Right lobe of liver (tissue), 6 donors: ENCODE measurements around the gene KMT5B. TPM values are rescaled to one million over a fixed set of nuclear protein-coding genes. Genes with fewer than 3 reads are reported as not detected.

Source experiments
- ATAC-seq, 4 donors: fragments of 200-7000 bp; cut with Tn5 transposase; one replicate each; pipeline ENCODE4 v1.9.1; 2020; ENCODE audit warnings: mild to moderate bottlenecking in 4 of 4, moderate library complexity in 4 of 4
- DNase-seq, 3 donors: peaks; one replicate each; pipeline ENCODE4 v3.0.0-alpha.2; 2020
- H3K27ac ChIP-seq, 3 donors: fragments of 200-600 bp; one replicate each; pipeline ENCODE4 v1.8.0; 2022
- H3K27me3 ChIP-seq, 2 donors: fragments of 200-600 bp; one replicate each; pipeline ENCODE4 v1.8.0; 2022
- H3K36me3 ChIP-seq, 4 donors: fragments of 200-600 bp; sonication (generic) in 1 of 4; one replicate each; pipeline versions ENCODE4 v1.5.1 to v1.8.0; 2017 to 2022; ENCODE audit warnings: control low read depth in 1 of 4
- H3K4me1 ChIP-seq, 4 donors: fragments of 200-600 bp; sonication (generic) in 1 of 4; one replicate each; pipeline versions ENCODE4 v1.5.1 to v1.8.0; 2017 to 2022; ENCODE audit warnings: control low read depth in 1 of 4
- H3K4me3 ChIP-seq, 3 donors: fragments of 200-600 bp; one replicate each; pipeline ENCODE4 v1.8.0; 2022
- H3K9me3 ChIP-seq, 4 donors: fragments of 200-600 bp; sonication (generic) in 1 of 4; one replicate each; pipeline versions ENCODE4 v1.5.1 to v1.8.0; 2017 to 2022; ENCODE audit warnings: control low read depth in 1 of 4
- POLR2A ChIP-seq: fragments of 450-650 bp; IDR thresholded peaks from one replicate; pipeline ENCODE4 v1.6.1; 2017; ENCODE audit warnings: antibody characterized with exemption, mild to moderate bottlenecking
- WGBS: methylation state at CpG from one replicate; pipeline ENCODE4 v1.1.6; 2018; ENCODE audit warnings: low coverage, low lambda C conversion rate; ENCODE audit not compliant: insufficient coverage; ENCODE audit errors: missing lambda C conversion rate; 5-methylcytosine and 5-hydroxymethylcytosine counted together
- intact Hi-C, 2 donors: fragments of 100-400 bp; cut with DNase I; formaldehyde crosslinking; loops; one replicate each; pipeline versions ENCODE4 v1.11.2 to v1.14.1; 2022
- total RNA-seq, 6 experiments: library from RNA; depleted of rRNA in 2 of 6; stranded (reverse); fragments of >200 nt in 2 of 6; fragmentation: NEBNext Ultra II Directional in 3 of 6; extraction: Animal tissue kit (Norgen Biotek cat#: 25700) in 3 of 6; gene quantifications; one replicate each; pipeline versions ENCODE4 v1.1.0 to v1.2.4, GENCODE V29; 2016 to 2023
- TF ChIP-seq, protein P1 (sequence below), 4 donors: fragments of 200-600 bp in 3 of 4; fragments of 450-650 bp in 1 of 4; IDR thresholded peaks; one replicate each; pipeline versions ENCODE4 v1.5.1 to v1.8.0; 2016 to 2022; ENCODE audit warnings: antibody characterized with exemption in 4 of 4, mild to moderate bottlenecking in 2 of 4
- donor health status: DM: no; HTN: yes; CAD: no.
- donor health status: DM: no; HTN: no; CAD: no.
- donor health status: DM: no; HTN: no; CAD: no.
- donor health status: DM: no; HTN: yes; CAD: no.
- donor health status: DM: no; HTN: yes; CAD: no.

Gene KMT5B
- total RNA-seq, 6 experiments from 2014 or later, result 14.3 to 25.9 (median 17.6) TPM

DNA sequence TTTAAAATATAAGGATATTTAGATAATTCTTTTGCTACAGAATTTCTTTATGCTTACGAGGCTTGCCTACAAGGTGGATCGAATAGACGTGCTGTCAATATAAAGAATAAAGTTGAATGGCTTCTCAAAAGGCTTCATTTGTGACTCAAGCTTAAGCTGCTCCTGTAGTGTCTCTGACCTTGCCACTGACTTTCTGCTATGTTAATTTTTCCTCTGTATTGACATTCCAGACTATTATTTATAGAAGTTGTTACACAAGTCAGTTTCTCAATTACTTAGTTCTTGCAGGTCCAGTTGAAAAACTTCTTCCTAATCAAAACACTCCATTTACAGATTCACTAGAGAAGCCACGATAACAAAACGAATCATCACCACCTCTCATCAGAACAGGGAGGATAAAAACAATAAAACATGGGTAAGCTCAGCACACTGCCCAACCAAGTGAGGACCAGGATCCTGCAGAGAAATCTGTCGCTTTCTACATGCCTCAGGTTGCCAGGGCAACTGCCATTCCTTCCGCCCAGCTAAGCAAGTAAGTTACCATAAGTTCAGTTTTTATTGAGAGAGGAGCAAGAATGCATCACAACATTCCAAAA lies 52.9 kb downstream of the KMT5B start:
- no peak for TF ChIP-seq POLR2A
- TF ChIP-seq, protein P1, sequence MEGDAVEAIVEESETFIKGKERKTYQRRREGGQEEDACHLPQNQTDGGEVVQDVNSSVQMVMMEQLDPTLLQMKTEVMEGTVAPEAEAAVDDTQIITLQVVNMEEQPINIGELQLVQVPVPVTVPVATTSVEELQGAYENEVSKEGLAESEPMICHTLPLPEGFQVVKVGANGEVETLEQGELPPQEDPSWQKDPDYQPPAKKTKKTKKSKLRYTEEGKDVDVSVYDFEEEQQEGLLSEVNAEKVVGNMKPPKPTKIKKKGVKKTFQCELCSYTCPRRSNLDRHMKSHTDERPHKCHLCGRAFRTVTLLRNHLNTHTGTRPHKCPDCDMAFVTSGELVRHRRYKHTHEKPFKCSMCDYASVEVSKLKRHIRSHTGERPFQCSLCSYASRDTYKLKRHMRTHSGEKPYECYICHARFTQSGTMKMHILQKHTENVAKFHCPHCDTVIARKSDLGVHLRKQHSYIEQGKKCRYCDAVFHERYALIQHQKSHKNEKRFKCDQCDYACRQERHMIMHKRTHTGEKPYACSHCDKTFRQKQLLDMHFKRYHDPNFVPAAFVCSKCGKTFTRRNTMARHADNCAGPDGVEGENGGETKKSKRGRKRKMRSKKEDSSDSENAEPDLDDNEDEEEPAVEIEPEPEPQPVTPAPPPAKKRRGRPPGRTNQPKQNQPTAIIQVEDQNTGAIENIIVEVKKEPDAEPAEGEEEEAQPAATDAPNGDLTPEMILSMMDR (IDR thresholded peaks at IDR 0.05), result no peak
- Histone ChIP-seq H3K27ac (no peak overlapping the region), H3K36me3 (peaks cover 0 to 19% (median 3%) of the 10 kb centered on the region in 4 donors), H3K9me3 (no peaks in the 10 kb centered on the region), H3K4me1 (no peaks in the 10 kb centered on the region), H3K4me3 (no peak overlapping the region), H3K27me3 (no peaks in the 10 kb centered on the region)
- WGBS, result 72% methylated on average over 7 of the region's 7 CpGs
- intact Hi-C loops, result no loop called here
- DNase-seq (no peak), ATAC-seq (no peak)

DNA sequence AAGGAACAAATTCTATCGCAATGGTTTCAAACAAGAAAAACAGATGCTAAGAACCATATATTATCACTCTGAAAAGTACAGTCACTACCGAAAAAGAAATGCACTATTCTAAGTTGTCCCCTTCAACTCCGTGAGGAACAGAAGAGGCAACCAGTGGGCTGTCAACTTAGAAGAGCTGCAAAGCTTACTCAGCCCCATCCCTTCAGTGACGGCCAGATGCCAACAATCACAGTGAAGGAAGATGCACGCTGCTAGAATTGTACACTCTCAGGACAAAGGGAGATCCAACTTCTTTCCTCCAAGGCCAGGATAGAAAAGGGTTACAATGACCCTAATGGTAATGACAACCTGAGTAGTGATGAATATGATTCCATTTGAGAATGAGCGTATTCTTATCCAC lies 53.4 kb downstream of the KMT5B start:
- H3K27ac ChIP-seq, result no peak overlapping the region
- H3K36me3 ChIP-seq, result peaks cover 0 to 21% (median 3%) of the 10 kb centered on the region in 4 donors
- TF ChIP-seq, protein P1 (IDR thresholded peaks at IDR 0.05), result no peak
- TF ChIP-seq POLR2A, result no peak

DNA sequence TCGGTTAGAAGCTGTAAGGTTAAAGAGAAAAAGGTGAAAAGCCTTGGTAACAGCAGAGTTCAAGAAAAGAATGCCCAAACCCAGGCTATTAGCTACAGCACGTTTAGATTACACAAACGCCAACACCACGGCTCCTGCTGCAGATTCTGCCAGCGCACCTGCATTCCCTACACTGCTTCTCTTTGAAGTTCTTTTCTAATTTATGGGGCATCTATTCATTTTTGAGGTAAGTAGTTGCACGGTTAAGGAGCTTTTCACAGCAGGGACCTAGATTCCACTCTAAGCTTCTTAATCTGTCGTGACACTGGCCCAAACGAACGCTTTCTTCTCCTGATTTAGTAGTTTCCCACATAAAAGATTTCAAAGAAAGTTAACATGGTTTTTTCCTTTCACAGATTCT lies 53.9 kb downstream of the KMT5B start:
- ATAC-seq, result no peak
- intact Hi-C loops, result no loop called here
- TF ChIP-seq, protein P1 (IDR thresholded peaks at IDR 0.05), result no peak
- no peak for TF ChIP-seq POLR2A

More for the DNA sequence above, 53.4 kb downstream of the KMT5B start:
- 88% methylated on average over 5 of the region's 6 CpGs for WGBS
- intact Hi-C loops, result no loop called here
- H3K27me3 ChIP-seq, result no peaks in the 10 kb centered on the region
- ATAC-seq, result no peak
- no peaks in the 10 kb centered on the region for H3K4me1 ChIP-seq
- H3K9me3 ChIP-seq, result no peaks in the 10 kb centered on the region
- no peak for DNase-seq
- H3K4me3 ChIP-seq, result no peak overlapping the region

DNA sequence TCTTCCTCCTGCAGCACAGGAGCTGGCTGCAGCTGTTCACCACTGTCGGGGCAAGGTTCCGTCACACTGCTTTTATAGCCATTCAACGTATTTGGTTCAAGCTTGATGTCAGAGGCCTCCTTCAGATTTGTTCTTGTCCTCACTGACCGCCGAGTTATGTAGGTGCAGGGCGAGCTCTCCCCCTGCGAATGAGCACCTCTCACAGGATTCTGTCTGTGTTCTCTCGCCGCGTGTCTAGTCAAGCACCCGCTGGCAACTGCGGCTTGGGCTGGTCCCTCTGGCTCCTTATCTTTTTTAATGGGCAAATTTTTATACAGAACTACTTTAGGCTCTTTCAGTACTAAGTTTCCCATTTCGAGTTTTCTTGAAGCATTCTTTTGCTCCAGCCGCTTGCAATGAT lies 54.5 kb downstream of the KMT5B start:
- DNase-seq, result no peak
- intact Hi-C loops, result no loop called here
- H3K4me1 ChIP-seq, result no peaks in the 10 kb centered on the region
- ATAC-seq, result no peak
- no peaks in the 10 kb centered on the region for H3K27me3 ChIP-seq
- peaks cover 0 to 17% (median 3%) of the 10 kb centered on the region in 4 donors for H3K36me3 ChIP-seq
- H3K27ac ChIP-seq, result no peak overlapping the region
- no peaks in the 10 kb centered on the region for H3K9me3 ChIP-seq
- 97% methylated on average over 14 of the region's 14 CpGs for WGBS
- H3K4me3 ChIP-seq, result no peak overlapping the region
- no peak for TF ChIP-seq POLR2A

More for the DNA sequence above, 53.9 kb downstream of the KMT5B start:
- Histone ChIP-seq H3K27me3 (no peaks in the 10 kb centered on the region), H3K9me3 (no peaks in the 10 kb centered on the region), H3K4me3 (no peak overlapping the region), H3K4me1 (no peaks in the 10 kb centered on the region), H3K27ac (no peak overlapping the region), H3K36me3 (peaks cover 0 to 18% (median 3%) of the 10 kb centered on the region in 4 donors)
- WGBS, result 87% methylated on average over 8 of the region's 9 CpGs
- no peak for DNase-seq

DNA sequence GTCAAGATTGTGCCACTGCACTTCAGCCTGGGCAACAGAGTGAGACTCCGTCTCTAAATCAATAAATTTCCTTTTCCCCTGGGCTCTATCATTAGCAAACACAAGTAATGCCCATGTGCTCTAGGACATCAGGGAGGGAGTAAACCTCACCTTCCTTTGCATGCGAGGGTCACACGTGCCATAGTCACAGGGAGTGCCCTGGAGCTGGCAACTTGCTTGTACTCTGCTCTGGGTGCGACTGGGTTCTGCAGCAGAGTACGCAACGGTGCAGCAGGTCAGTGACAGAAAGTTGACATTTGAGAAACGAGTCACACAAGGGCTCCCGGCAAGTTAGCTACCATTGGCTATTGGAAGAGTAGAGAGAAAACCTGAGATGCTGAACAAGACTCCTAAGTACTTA lies 59.4 kb downstream of the KMT5B start:
- H3K9me3 ChIP-seq, result no peaks in the 10 kb centered on the region
- intact Hi-C loops, result no loop called here
- TF ChIP-seq, protein P1 (IDR thresholded peaks at IDR 0.05), result no peak
- no peak for TF ChIP-seq POLR2A
- no peak overlapping the region for H3K4me3 ChIP-seq
- H3K27me3 ChIP-seq, result no peaks in the 10 kb centered on the region
- DNase-seq, result no peak
- ATAC-seq, result peak in 3 of 4 donors; percentile 16 to 65 (median 18)
- no peak overlapping the region for H3K27ac ChIP-seq
- H3K36me3 ChIP-seq, result peaks cover 0 to 16% (median under 1%) of the 10 kb centered on the region in 4 donors
- WGBS, result 66% methylated on average over 7 of the region's 8 CpGs
- H3K4me1 ChIP-seq, result peaks cover 0 to 6% (median 2%) of the 10 kb centered on the region in 4 donors
